RCC 7860 (cell line): Measurements from ENCODE around the gene CDR2.
"Not testable (repeated sequence)": the region's sequence is repeated elsewhere in the genome, so short reads cannot be mapped to it uniquely, and the experiment has no call there.

Source experiments
- DNase-seq: peaks from one replicate; pipeline ENCODE4 v3.0.0-alpha.2; 2015; ENCODE audit warnings: low spot score
- FAIRE-seq: peaks from 2 replicates; lab custom pipeline; 2012; peaks lifted over from hg19 to GRCh38; lab: Jason Lieb, UNC

Gene CDR2

GRCh38 chr16:22375963-22376640 lies 1.7 kb upstream of the CDR2 start:
- FAIRE-seq (no peak), DNase-seq (no peak)

GRCh38 chr16:22375117-22375962 lies 921 bp upstream of the CDR2 start:
- no peak for FAIRE-seq
- no peak for DNase-seq

DNA sequence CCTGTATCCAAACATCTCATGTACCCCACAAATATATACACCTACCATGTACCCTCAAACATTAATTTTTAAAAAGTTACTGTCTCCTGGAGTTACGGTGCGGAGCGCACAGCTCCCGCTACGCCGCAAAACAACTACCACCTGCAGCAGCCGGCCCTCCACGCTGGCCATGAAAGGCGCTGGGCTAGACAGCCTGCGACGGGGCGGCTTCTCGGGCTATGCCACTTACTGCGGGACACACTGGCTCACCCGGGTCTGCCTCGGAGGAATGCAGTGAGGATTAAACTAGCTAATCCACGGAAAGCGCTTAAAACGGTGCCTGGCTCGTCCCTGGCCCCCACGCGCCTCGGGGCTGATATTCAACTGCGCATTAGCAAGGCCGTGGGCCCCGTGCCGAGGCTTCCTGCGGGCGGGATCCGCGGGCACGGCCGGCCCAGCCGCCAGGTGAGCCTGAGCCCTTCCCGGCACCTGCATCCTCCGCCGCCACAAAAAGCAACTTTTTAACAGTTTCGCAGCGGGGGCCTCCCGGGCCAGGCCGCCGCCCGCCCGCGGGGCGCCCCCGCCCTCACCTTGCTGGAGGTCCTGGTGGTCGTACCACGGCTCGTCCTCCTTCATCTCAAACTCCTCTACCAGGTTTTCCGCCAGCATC lies 633 bp downstream of the CDR2 start:
- FAIRE-seq: no peak
- DNase-seq: no peak

GRCh38 chr16:22372882-22373661 lies 1.3 kb downstream of the CDR2 start:
- DNase-seq (no peak), FAIRE-seq (no peak)

DNA sequence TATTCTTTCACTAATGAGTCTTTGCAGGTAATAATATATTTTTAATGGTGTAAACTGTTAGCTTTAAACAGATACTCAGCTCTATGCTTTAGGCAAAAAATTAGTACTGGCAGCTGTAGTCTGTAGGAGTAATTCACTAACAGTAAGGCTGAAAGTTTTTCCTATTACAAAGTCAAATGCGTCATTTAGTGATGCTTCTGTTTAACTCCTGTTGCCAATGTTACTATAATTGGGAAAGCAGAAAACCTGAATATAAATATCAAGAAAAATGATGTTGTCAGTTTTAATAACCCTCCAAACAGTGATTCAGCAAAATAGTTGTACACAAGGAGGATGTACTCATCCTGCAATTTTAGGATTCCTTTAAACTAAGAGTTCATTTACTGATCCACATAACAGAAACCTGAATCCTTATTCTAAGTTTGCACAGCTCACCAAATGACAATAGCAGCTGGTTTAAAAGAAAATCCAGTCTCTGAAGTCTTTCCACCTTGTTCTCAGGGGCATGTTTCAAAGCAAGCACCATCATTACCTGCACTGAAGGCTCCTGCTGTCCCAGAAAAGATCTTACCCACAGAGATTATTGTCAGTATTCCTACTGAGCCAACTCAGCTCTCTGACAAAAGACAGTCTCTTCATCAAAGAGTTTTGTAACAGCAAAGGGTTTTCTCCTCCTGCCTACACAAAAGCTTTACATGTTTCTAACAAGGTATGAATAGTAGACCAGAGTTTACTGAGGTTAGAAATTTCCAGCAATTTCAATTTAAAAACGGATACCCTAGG lies 4.2 kb downstream of the CDR2 start:
- no peak for FAIRE-seq
- no peak for DNase-seq

GRCh38 chr16:22369221-22369811 lies 5.1 kb downstream of the CDR2 start:
- FAIRE-seq (no peak), DNase-seq (no peak)

GRCh38 chr16:22368200-22368826 lies 6.1 kb downstream of the CDR2 start:
- DNase-seq, FAIRE-seq: not testable (repeated sequence)

- FAIRE-seq (no peak), DNase-seq (no peak)
Observed at GRCh38 chr16:22366889-22367288, 7.5 kb downstream of the CDR2 start.

DNA sequence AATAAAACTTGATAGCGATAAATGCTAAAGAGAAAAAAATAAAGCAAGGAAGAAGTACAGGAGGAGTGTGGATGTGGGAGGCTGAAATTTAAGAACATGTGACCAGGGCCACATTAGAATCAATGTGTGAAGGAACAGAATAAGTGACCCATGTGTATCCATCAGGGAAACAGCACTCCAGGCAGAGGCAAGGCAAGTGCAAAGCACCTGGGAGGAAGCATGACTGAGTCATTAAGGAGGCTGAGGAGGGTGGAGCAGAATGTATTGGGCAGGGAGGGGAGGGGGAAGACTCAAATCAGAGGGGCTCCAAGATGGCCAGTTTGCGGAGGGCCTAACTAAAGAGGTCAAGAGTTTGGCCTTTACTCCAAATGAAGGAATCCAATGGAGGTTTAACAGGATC lies 8.0 kb downstream of the CDR2 start:
- DNase-seq (no peak), FAIRE-seq (no peak)

DNA sequence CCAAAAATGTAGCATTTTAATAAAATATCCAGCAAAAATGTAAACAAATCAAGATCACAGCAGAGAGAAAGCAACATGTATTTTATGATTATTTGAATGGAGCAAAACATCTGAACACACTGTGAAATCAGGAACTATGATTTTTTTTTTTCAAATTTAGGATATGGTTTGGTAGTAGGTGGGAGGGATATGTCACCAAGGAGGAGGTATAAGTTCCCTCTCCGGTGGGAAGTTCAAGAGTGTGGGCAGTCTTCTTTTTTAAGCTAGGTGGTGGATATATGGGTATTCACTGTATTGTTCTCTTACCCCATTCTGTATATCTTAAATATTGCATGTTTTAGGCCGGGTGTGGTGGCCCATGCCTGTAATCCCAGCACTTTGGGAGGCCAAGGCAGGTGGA lies 10.2 kb downstream of the CDR2 start:
- FAIRE-seq (no peak), DNase-seq (no peak)

DNA sequence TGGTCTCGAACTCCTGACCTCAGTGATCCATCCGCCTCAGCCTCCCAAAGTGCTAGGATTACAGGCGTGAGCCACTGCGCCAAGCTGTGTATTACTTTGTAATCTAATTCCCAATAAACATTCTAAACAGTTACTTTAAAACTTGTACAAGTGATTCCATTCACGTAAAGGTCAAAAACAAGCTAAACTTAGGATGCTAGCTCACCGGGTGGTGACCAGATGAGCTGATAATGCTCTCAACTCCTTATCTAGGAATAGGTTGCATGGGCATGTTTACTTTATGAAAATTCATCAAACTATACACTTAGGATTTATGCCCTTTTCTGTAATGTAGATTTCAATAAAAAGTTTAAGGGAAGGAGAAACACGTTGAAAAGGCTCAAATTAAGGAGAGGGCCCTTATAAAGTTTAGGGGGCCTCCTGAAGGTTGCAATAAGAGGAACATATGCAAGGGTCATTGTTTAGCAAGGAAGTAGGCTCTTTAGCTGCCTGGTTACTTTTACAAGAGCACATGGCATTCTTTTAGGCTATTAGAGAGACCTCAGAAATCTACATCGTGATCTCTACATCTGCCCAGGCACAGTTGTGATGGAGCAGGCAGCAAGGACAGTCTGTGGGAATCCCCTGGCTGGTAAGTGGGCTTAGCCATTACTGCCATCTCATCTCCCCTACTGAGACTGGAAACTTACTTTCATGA lies 13.3 kb downstream of the CDR2 start:
- DNase-seq (no peak), FAIRE-seq (no peak)

DNA sequence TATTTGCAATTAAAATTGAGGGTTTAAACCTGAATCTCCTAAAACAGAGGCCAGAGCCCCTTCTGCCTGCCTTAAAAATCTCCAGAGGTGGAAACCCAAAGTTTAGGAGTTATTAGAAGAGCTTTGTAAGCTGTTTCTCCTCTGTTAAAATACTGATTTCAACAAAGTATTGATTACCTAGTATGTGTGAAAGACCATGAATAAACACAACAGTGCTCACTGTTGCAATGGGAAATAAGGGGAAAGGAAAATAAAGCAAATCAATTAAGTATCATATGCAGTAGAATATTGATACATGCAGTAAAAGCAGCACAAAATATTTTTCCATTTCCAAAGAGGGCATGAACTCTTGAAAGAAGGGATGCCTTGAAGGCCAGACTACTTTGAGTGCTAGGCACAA lies 14.7 kb downstream of the CDR2 start:
- no peak for DNase-seq
- FAIRE-seq: no peak

- FAIRE-seq (no peak), DNase-seq (no peak)
Observed at GRCh38 chr16:22358000-22358399, 16.4 kb downstream of the CDR2 start.

DNA sequence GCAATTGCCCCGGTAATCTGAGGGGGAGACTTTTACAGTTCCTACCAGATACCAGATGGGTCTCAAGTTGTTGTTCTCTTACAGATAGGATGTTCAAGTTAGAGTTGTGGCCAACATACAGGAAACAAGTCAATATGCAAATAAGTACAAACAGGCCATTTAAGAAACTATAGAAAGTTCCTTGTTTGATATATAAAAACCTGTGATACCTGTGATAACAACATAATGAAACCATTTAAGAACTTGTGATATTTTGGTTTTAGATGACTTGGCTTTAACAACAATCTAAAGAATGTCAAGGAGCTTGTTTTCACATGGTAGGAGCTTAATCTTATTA lies 16.8 kb downstream of the CDR2 start:
- no peak for FAIRE-seq
- no peak for DNase-seq

DNA sequence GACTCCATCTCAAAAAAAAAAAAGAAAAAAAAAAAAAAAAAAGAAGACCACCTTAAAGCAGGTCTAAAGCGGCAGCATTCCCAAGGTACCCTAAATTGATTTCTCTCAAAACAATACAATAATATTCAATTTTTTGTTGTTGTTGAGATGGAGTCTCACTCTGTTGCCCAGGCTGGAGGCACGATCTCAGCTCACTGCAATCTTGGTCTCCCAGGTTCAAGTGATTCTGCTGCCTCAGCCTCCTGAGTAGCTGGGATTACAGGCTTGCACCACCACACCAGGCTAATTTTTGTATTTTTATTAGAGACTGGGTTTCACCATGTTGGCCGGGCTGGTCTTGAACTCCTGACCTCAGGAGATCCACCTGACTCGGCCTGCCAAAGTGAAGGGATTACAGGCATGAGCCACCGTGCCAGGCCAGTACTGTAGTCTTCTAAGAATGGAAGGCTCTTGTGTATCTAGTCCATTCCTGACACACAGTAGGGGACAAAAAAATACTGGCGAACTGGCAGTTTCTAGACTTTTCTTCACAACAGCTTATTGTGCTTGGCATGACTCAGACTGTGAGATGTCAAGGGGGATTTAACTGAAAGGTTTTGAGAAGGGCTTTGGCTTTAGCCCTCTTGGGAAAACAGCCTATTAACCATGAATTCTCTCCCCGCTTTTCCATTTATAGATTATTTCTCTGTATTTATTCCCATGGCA lies 17.3 kb downstream of the CDR2 start:
- FAIRE-seq: no peak
- DNase-seq: no peak

DNA sequence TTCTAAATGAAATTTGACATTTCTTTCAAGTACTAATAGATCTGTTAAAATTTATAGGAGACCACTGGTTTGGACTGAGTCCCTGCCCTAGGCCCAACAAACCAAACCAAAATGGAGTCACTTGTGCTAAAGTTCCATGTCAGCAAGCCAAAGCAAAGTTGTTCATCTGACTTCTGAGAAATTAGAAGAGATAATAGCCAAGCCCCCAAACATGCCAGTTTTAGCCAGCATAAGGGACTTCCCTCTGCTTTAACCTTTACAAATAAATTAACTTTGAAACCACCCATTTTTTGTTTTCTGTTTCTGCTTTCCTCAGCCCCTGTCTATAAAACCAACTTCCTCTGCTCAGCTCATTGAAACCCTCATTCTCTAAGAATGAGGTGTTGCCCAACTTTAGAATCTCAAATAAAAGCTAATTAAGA lies 18.9 kb downstream of the CDR2 start:
- DNase-seq (no peak), FAIRE-seq (no peak)

- DNase-seq (peak; percentile 99), FAIRE-seq (peak; percentile 99)
Observed at GRCh38 chr16:22353933-22354541, 20.4 kb downstream of the CDR2 start.
